ENCODE results near the gene RIPK3. TPM values are rescaled to one million over a fixed set of nuclear protein-coding genes. Genes with fewer than 3 reads are reported as not detected.

The RIPK3 gene
- total RNA-seq, 4 donors from 2014 or later, result 6.8 to 13.7 (median 11.1) TPM

DNA sequence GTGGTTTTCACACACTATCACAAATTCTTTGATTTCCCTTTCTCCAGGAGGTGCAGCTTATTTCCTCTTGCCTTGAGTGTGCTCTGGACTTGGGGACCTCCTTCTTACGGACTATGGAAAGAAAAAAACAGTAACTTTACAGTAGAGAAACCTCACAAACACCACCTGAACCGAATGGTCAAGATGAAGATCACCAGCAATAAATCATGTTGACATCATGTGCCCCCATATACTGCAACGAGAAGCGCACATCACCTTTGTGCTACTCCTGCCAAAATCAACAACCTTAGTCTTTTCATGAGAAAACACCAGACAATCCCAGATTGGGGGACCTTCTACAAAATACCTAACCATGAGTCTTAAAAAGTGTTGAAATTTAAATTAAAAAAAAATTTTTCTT, 45.7 kb upstream of the RIPK3 start:
- H3K36me3 ChIP-seq, result no peaks in the 10 kb centered on the region
- no peak overlapping the region for H3K27ac ChIP-seq
- H3K27me3 ChIP-seq, result no peaks in the 10 kb centered on the region
- 85% methylated on average over 4 of the region's 4 CpGs for WGBS
- no peaks in the 10 kb centered on the region for H3K9me3 ChIP-seq
- peaks cover 22% of the 10 kb centered on the region for H3K4me1 ChIP-seq
- no peak overlapping the region for H3K4me3 ChIP-seq
- DNase-seq (ENCODE audit: low spot score in 2 of 2), result no peak
- TF ChIP-seq POLR2A (IDR thresholded peaks at IDR 0.05) (no peak), EP300 (IDR thresholded peaks at IDR 0.05) (no peak), POLR2AphosphoS5 (IDR thresholded peaks at IDR 0.05) (no peak)
- TF ChIP-seq, protein P1, sequence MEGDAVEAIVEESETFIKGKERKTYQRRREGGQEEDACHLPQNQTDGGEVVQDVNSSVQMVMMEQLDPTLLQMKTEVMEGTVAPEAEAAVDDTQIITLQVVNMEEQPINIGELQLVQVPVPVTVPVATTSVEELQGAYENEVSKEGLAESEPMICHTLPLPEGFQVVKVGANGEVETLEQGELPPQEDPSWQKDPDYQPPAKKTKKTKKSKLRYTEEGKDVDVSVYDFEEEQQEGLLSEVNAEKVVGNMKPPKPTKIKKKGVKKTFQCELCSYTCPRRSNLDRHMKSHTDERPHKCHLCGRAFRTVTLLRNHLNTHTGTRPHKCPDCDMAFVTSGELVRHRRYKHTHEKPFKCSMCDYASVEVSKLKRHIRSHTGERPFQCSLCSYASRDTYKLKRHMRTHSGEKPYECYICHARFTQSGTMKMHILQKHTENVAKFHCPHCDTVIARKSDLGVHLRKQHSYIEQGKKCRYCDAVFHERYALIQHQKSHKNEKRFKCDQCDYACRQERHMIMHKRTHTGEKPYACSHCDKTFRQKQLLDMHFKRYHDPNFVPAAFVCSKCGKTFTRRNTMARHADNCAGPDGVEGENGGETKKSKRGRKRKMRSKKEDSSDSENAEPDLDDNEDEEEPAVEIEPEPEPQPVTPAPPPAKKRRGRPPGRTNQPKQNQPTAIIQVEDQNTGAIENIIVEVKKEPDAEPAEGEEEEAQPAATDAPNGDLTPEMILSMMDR (IDR thresholded peaks at IDR 0.05), result no peak

GRCh38 chr14:24384169-24384568, 44.4 kb upstream of the RIPK3 start:
- Histone ChIP-seq H3K27me3 (no peaks in the 10 kb centered on the region), H3K4me3 (no peak overlapping the region), H3K27ac (no peak overlapping the region), H3K4me1 (peaks cover 28% of the 10 kb centered on the region), H3K9me3 (no peaks in the 10 kb centered on the region), H3K36me3 (no peaks in the 10 kb centered on the region)
- 80% methylated on average over 4 of the region's 4 CpGs for WGBS
- no peak for TF ChIP-seq POLR2A (IDR thresholded peaks at IDR 0.05)
- no peak for TF ChIP-seq POLR2AphosphoS5 (IDR thresholded peaks at IDR 0.05)
- TF ChIP-seq, protein P1 (IDR thresholded peaks at IDR 0.05), result no peak
- no peak for TF ChIP-seq EP300 (IDR thresholded peaks at IDR 0.05)
- DNase-seq (ENCODE audit: low spot score in 2 of 2), result no peak

- TF ChIP-seq, protein P1 (IDR thresholded peaks at IDR 0.05), result no peak
- TF ChIP-seq EP300 (IDR thresholded peaks at IDR 0.05) (no peak), POLR2A (IDR thresholded peaks at IDR 0.05) (no peak), POLR2AphosphoS5 (IDR thresholded peaks at IDR 0.05) (no peak)
- DNase-seq (ENCODE audit: low spot score in 2 of 2), result no peak
- Histone ChIP-seq H3K9me3 (no peaks in the 10 kb centered on the region), H3K27ac (peak overlapping the region; percentile 24), H3K4me1 (peaks cover 44% of the 10 kb centered on the region), H3K27me3 (no peaks in the 10 kb centered on the region), H3K4me3 (no peak overlapping the region), H3K36me3 (no peaks in the 10 kb centered on the region)
- 46% methylated on average over 4 of the region's 4 CpGs for WGBS
Measured at GRCh38 chr14:24382064-24382371, 42.2 kb upstream of the RIPK3 start.

GRCh38 chr14:24381363-24382063, 41.7 kb upstream of the RIPK3 start:
- WGBS, result 57% methylated on average over 8 of the region's 8 CpGs
- no peak overlapping the region for H3K4me3 ChIP-seq
- peak overlapping the region; percentile 24 for H3K27ac ChIP-seq
- peaks cover 44% of the 10 kb centered on the region for H3K4me1 ChIP-seq
- no peak for DNase-seq (ENCODE audit: low spot score in 2 of 2)
- TF ChIP-seq, protein P1 (IDR thresholded peaks at IDR 0.05), result no peak
- TF ChIP-seq EP300 (IDR thresholded peaks at IDR 0.05), result no peak
- TF ChIP-seq POLR2A (IDR thresholded peaks at IDR 0.05), result no peak
- TF ChIP-seq POLR2AphosphoS5 (IDR thresholded peaks at IDR 0.05), result no peak
- no peaks in the 10 kb centered on the region for H3K27me3 ChIP-seq
- no peaks in the 10 kb centered on the region for H3K9me3 ChIP-seq
- no peaks in the 10 kb centered on the region for H3K36me3 ChIP-seq

GRCh38 chr14:24379907-24380730, 40.3 kb upstream of the RIPK3 start:
- Histone ChIP-seq H3K27ac (no peak overlapping the region), H3K9me3 (no peaks in the 10 kb centered on the region), H3K27me3 (no peaks in the 10 kb centered on the region), H3K36me3 (no peaks in the 10 kb centered on the region), H3K4me3 (no peak overlapping the region), H3K4me1 (peaks cover 44% of the 10 kb centered on the region)
- TF ChIP-seq, protein P1 (IDR thresholded peaks at IDR 0.05), result no peak
- TF ChIP-seq POLR2A (IDR thresholded peaks at IDR 0.05), result no peak
- no peak for TF ChIP-seq EP300 (IDR thresholded peaks at IDR 0.05)
- TF ChIP-seq POLR2AphosphoS5 (IDR thresholded peaks at IDR 0.05), result no peak
- DNase-seq (ENCODE audit: low spot score in 2 of 2), result no peak
- 83% methylated on average over 15 of the region's 15 CpGs for WGBS
